Measurements from ENCODE around the gene DXO. TPM values are rescaled to one million over a fixed set of nuclear protein-coding genes. Genes with fewer than 3 reads are reported as not detected.

Gene DXO
- total RNA-seq (2021) (13.8 to 16.5 TPM (median 15.7 TPM) in 3 replicates), Bru-seq, nascent RNA (percentile 62 among the genes with signal in this experiment)
- long read RNA-seq, experiment 1, transcript DXO-201 (7 exons, 1,628 nt), result major isoform, 23 of 50 reads
- long read RNA-seq, experiment 1, partial matches to known transcripts, result 4 of 50 reads
- long read RNA-seq, experiment 1, other reads (novel, unspliced or antisense), result 19 of 50 reads
- long read RNA-seq, experiment 2, partial matches to known transcripts, result 0 of 14 reads
- long read RNA-seq, experiment 2, other reads (novel, unspliced or antisense), result 7 of 14 reads
- long read RNA-seq, experiment 3, transcript DXO-201 (7 exons, 1,628 nt), result major isoform, 17 of 27 reads
- long read RNA-seq, experiment 3, partial matches to known transcripts, result 0 of 27 reads
- long read RNA-seq, experiment 3, other reads (novel, unspliced or antisense), result 8 of 27 reads

- ATAC-seq (peak; percentile 88), DNase-seq (ENCODE audit: low spot score) (peak; percentile 93)
- Mint-ChIP-seq H3K27me3 (ENCODE audit: low read depth) (no peaks in the 10 kb centered on the region), H3K36me3 (peaks cover 38% of the 10 kb centered on the region), H3K27ac (peak within 1 kb of the TSS; percentile 99), H3K9me3 (peaks cover 11% of the 10 kb centered on the region), H3K4me1 (peaks cover 12% of the 10 kb centered on the region), H3K4me3 (peak within 1 kb of the TSS; percentile 84)
- ChIA-PET POLR2A (interaction anchor here (0.9 to 2.5 kb wide), 4 partner anchors 13 to 165 kb away, joined by 3 to 13 read pairs (median 4); partner anchors contain the start of genes HSPA1B, LSM2, NELFE and SKIC2), CTCF (interaction anchor here (1.3 to 4.1 kb wide), 3 partner anchors 13 to 124 kb away, joined by 3 to 14 read pairs (median 8); partner anchors contain the start of genes NELFE and SKIC2)
- TF ChIP-seq, protein P1, sequence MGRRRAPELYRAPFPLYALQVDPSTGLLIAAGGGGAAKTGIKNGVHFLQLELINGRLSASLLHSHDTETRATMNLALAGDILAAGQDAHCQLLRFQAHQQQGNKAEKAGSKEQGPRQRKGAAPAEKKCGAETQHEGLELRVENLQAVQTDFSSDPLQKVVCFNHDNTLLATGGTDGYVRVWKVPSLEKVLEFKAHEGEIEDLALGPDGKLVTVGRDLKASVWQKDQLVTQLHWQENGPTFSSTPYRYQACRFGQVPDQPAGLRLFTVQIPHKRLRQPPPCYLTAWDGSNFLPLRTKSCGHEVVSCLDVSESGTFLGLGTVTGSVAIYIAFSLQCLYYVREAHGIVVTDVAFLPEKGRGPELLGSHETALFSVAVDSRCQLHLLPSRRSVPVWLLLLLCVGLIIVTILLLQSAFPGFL (CRISPR knock-in tag; IDR thresholded peaks at IDR 0.05; ENCODE audit: borderline replicate concordance), result no peak
- TF ChIP-seq ZNF317 (CRISPR knock-in tag; IDR thresholded peaks at IDR 0.05; ENCODE audit: borderline replicate concordance, low read depth) (no peak), ZNF512 (CRISPR knock-in tag; IDR thresholded peaks at IDR 0.05; ENCODE audit: borderline replicate concordance) (no peak), MYBL2 (CRISPR knock-in tag; IDR thresholded peaks at IDR 0.05) (peak; percentile 87; the same call in 1 of the 2 replicates), MXD4 (CRISPR knock-in tag; IDR thresholded peaks at IDR 0.05; ENCODE audit: borderline replicate concordance) (no peak), TP53 (CRISPR knock-in tag; IDR thresholded peaks at IDR 0.05) (no peak), PRRX2 (CRISPR knock-in tag; IDR thresholded peaks at IDR 0.05) (peak; percentile 36; the same call in 1 of the 2 replicates), FOXK1 (CRISPR knock-in tag; IDR thresholded peaks at IDR 0.05) (peak; percentile 87), ZBTB21 (CRISPR knock-in tag; IDR thresholded peaks at IDR 0.05; ENCODE audit: borderline replicate concordance) (peak; percentile 100), MAX (CRISPR knock-in tag; IDR thresholded peaks at IDR 0.05) (peak; percentile 88), ETV6 (CRISPR knock-in tag; IDR thresholded peaks at IDR 0.05) (peak; percentile 53; the same call in 1 of the 2 replicates), CTCF (IDR thresholded peaks at IDR 0.05) (no peak), GRHL2 (CRISPR knock-in tag; IDR thresholded peaks at IDR 0.05; ENCODE audit: insufficient replicate concordance, severe bottlenecking) (no peak), CREM (CRISPR knock-in tag; IDR thresholded peaks at IDR 0.05) (peak; percentile 99), AFF4 (CRISPR knock-in tag; IDR thresholded peaks at IDR 0.05; ENCODE audit: borderline replicate concordance) (no peak), IRF2 (CRISPR knock-in tag; IDR thresholded peaks at IDR 0.05; ENCODE audit: borderline replicate concordance, low read depth) (no peak)
- TF ChIP-seq, protein P2, sequence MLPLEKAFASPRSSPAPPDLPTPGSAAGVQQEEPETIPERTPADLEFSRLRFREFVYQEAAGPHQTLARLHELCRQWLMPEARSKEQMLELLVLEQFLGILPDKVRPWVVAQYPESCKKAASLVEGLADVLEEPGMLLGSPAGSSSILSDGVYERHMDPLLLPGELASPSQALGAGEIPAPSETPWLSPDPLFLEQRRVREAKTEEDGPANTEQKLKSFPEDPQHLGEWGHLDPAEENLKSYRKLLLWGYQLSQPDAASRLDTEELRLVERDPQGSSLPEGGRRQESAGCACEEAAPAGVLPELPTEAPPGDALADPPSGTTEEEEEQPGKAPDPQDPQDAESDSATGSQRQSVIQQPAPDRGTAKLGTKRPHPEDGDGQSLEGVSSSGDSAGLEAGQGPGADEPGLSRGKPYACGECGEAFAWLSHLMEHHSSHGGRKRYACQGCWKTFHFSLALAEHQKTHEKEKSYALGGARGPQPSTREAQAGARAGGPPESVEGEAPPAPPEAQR (CRISPR knock-in tag; IDR thresholded peaks at IDR 0.05), result no peak
- TF ChIP-seq, protein P3, sequence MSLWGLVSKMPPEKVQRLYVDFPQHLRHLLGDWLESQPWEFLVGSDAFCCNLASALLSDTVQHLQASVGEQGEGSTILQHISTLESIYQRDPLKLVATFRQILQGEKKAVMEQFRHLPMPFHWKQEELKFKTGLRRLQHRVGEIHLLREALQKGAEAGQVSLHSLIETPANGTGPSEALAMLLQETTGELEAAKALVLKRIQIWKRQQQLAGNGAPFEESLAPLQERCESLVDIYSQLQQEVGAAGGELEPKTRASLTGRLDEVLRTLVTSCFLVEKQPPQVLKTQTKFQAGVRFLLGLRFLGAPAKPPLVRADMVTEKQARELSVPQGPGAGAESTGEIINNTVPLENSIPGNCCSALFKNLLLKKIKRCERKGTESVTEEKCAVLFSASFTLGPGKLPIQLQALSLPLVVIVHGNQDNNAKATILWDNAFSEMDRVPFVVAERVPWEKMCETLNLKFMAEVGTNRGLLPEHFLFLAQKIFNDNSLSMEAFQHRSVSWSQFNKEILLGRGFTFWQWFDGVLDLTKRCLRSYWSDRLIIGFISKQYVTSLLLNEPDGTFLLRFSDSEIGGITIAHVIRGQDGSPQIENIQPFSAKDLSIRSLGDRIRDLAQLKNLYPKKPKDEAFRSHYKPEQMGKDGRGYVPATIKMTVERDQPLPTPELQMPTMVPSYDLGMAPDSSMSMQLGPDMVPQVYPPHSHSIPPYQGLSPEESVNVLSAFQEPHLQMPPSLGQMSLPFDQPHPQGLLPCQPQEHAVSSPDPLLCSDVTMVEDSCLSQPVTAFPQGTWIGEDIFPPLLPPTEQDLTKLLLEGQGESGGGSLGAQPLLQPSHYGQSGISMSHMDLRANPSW (CRISPR knock-in tag; conservative IDR thresholded peaks at IDR 0.05; ENCODE audit: low read depth), result no peak
- TF ChIP-seq, protein P4, sequence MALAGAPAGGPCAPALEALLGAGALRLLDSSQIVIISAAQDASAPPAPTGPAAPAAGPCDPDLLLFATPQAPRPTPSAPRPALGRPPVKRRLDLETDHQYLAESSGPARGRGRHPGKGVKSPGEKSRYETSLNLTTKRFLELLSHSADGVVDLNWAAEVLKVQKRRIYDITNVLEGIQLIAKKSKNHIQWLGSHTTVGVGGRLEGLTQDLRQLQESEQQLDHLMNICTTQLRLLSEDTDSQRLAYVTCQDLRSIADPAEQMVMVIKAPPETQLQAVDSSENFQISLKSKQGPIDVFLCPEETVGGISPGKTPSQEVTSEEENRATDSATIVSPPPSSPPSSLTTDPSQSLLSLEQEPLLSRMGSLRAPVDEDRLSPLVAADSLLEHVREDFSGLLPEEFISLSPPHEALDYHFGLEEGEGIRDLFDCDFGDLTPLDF (CRISPR knock-in tag; IDR thresholded peaks at IDR 0.05), result no peak
Measured at GRCh38 chr6:31971993-31972708, at the start of gene DXO. Gene DXO (minus strand): TSS chr6:31972138. CDS start chr6:31971675, 463 bp downstream.
